HepG2 (cell line): ENCODE measurements around the gene SFPQ. TPM values are rescaled to one million over a fixed set of nuclear protein-coding genes. Genes with fewer than 3 reads are reported as not detected.

Experiments used
- BHLHE40 ChIP-seq: IDR thresholded peaks from 2 replicates; pipeline ENCODE4 v1.6.1; 2011; ENCODE audit warnings: low read length, improper control_type of control experiment
- EED ChIP-seq: sonication (generic); formaldehyde crosslinking; IDR thresholded peaks from 2 replicates; pipeline ENCODE4 v1.5.0; 2020; ENCODE audit warnings: mild to moderate bottlenecking, missing genetic modification reagents
- GABPB1 ChIP-seq: IDR thresholded peaks from 2 replicates; pipeline ENCODE4 v1.6.1; 2016; ENCODE audit warnings: mild to moderate bottlenecking, missing genetic modification reagents, moderate library complexity, missing compliant biosample characterization
- GLMP ChIP-seq: sonication (generic); formaldehyde crosslinking; IDR thresholded peaks from 2 replicates; pipeline ENCODE4 v1.9.0; 2021; ENCODE audit warnings: missing genetic modification reagents, mild to moderate bottlenecking, borderline replicate concordance
- HMGXB4 ChIP-seq, 2 experiments: sonication (generic) in 1 of 2; formaldehyde crosslinking in 1 of 2; IDR thresholded peaks; 2 replicates each; pipeline versions ENCODE4 v1.4.0 to v1.6.1; 2018 to 2020; ENCODE audit warnings: missing genetic modification reagents in 2 of 2, borderline replicate concordance in 1 of 2, low read depth in 1 of 2, mild to moderate bottlenecking in 1 of 2, missing biosample characterization in 1 of 2
- HNF4A ChIP-seq: sonication (generic); formaldehyde crosslinking; IDR thresholded peaks from 2 replicates; pipeline ENCODE4 v1.4.0; 2020; ENCODE audit warnings: missing genetic modification reagents
- LRRFIP1 ChIP-seq: sonication (generic); formaldehyde crosslinking; conservative IDR thresholded peaks from 2 replicates; pipeline ENCODE4 v1.4.0; 2020; ENCODE audit warnings: missing genetic modification reagents
- MAFF ChIP-seq: IDR thresholded peaks from 2 replicates; pipeline ENCODE4 v1.6.1; 2011; ENCODE audit warnings: low read depth, low read length, improper control_type of control experiment
- PAX8 ChIP-seq: sonication (generic); formaldehyde crosslinking; IDR thresholded peaks from 2 replicates; pipeline ENCODE4 v1.8.0; 2022; ENCODE audit warnings: mild to moderate bottlenecking, missing genetic modification reagents, borderline replicate concordance
- PBX2 ChIP-seq: IDR thresholded peaks from 2 replicates; pipeline ENCODE4 v1.6.1; 2016; ENCODE audit warnings: control low read depth
- PHF20 ChIP-seq: sonication (generic); formaldehyde crosslinking; IDR thresholded peaks from 2 replicates; pipeline ENCODE4 v1.5.0; 2020; ENCODE audit warnings: mild to moderate bottlenecking, missing genetic modification reagents
- RBM22 ChIP-seq: fragments of 200-400 bp; formaldehyde crosslinking; optimal IDR thresholded peaks from 2 replicates; pipeline ENCODE3; 2017; ENCODE audit warnings: mild to moderate bottlenecking, low read length, moderate library complexity
- TFAP4 ChIP-seq: sonication (generic); IDR thresholded peaks from 2 replicates; pipeline ENCODE4 v1.6.1; 2016; ENCODE audit warnings: low read depth, borderline replicate concordance
- TRAFD1 ChIP-seq: sonication (generic); formaldehyde crosslinking; IDR thresholded peaks from 2 replicates; pipeline ENCODE4 v1.5.1; 2020; ENCODE audit warnings: missing genetic modification reagents, mild to moderate bottlenecking, borderline replicate concordance
- ZNF605 ChIP-seq: sonication (generic); formaldehyde crosslinking; IDR thresholded peaks from 2 replicates; pipeline ENCODE4 v1.8.0; 2022; ENCODE audit warnings: mild to moderate bottlenecking, missing genetic modification reagents
- ZNF639 ChIP-seq: conservative IDR thresholded peaks from 2 replicates; pipeline ENCODE4 v1.6.1; 2018; ENCODE audit warnings: missing genetic modification reagents
- ZNF720 ChIP-seq: sonication (generic); formaldehyde crosslinking; IDR thresholded peaks from 2 replicates; pipeline ENCODE4 v1.4.0; 2020; ENCODE audit warnings: missing genetic modification reagents
- ZNF790 ChIP-seq: sonication (generic); formaldehyde crosslinking; IDR thresholded peaks from 2 replicates; pipeline ENCODE4 v1.8.0; 2022; ENCODE audit warnings: missing genetic modification reagents, mild to moderate bottlenecking, borderline replicate concordance
- polyA plus RNA-seq, 8 experiments: library from polyadenylated mRNA; depleted of rRNA in 3 of 8; stranded (reverse) in 7 of 8; unstranded in 1 of 8; fragments of >200 nt; fragmentation: Illumina TruSeq in 4 of 8; extraction: Trizol in 4 of 8; gene quantifications; 2 replicates each; pipeline versions ENCODE4 v1.2.1 to v1.2.3, GENCODE V29; 2011 to 2016; ENCODE audit warnings: low read depth in 4 of 8, missing spikeins in 1 of 8, mixed read lengths in 1 of 8; ENCODE audit not compliant: insufficient read depth in 1 of 8
- total RNA-seq, 5 experiments: library from RNA; depleted of rRNA; stranded (reverse); fragments of >200 nt; fragmentation: Illumina TruSeq; extraction: Trizol; gene quantifications; 2 replicates each; pipeline ENCODE4 v1.2.3, GENCODE V29; 2016; ENCODE audit warnings: low read depth in 1 of 5

The SFPQ gene
- total and polyA plus RNA-seq, 2 of the 13 experiments (the other 11 are each of a cell fraction or from before 2014, with no cell fraction given): 101 to 292 TPM

GRCh38 chr1:35202048-35202719 lies 9.2 kb upstream of the SFPQ start (continued):
- TF ChIP-seq MAFF: no peak
- no peak for TF ChIP-seq PBX2 (CRISPR knock-in tag)
- no peak for TF ChIP-seq ZNF605 (CRISPR knock-in tag)
- TF ChIP-seq PHF20 (CRISPR knock-in tag): no peak
- no peak for TF ChIP-seq PAX8 (CRISPR knock-in tag)
- no peak for TF ChIP-seq EED
- no peak for TF ChIP-seq HNF4A (CRISPR knock-in tag)
- no peak for TF ChIP-seq ZNF639 (CRISPR knock-in tag)
- no peak for TF ChIP-seq GLMP (CRISPR knock-in tag)
- TF ChIP-seq GABPB1 (CRISPR knock-in tag): 0 out of 2 replicates have a peak, but pooled peaks have one; percentile 26
- no peak for TF ChIP-seq TRAFD1 (CRISPR knock-in tag)
- TF ChIP-seq LRRFIP1 (CRISPR knock-in tag): no peak
- TF ChIP-seq TFAP4: no peak
- no peak for TF ChIP-seq ZNF720 (CRISPR knock-in tag)
- TF ChIP-seq BHLHE40: no peak
- TF ChIP-seq ZNF790: no peak
- TF ChIP-seq HMGXB4 (CRISPR knock-in tag; IDR thresholded peaks at IDR 0.05; ENCODE audit: borderline replicate concordance in 1 of 2, low read depth in 1 of 2): peak in 1 of 2 experiments; percentile 30; a peak in 1 of 4 replicates
- no peak for TF ChIP-seq RBM22
